Gastroesophageal sphincter (tissue), 3 donors: ENCODE results near the gene LPAR3.

ENCODE experiments used
- EP300 ChIP-seq: sonication (generic); formaldehyde crosslinking; IDR thresholded peaks from one replicate; pipeline ENCODE4 v1.6.1; 2017; ENCODE audit warnings: antibody characterized with exemption, mild to moderate bottlenecking
- POLR2A ChIP-seq, 2 donors: fragments of 450-650 bp; IDR thresholded peaks; one replicate each; pipeline ENCODE4 v1.6.1; 2017; ENCODE audit warnings: antibody characterized with exemption in 2 of 2, mild to moderate bottlenecking in 2 of 2, moderate library complexity in 1 of 2
- POLR2AphosphoS5 ChIP-seq: sonication (generic); formaldehyde crosslinking; IDR thresholded peaks from one replicate; pipeline ENCODE4 v1.6.1; 2017; ENCODE audit warnings: antibody characterized with exemption
- TF ChIP-seq, protein P1 (sequence below), 4 experiments: fragments of 200-600 bp in 2 of 4; fragments of 450-650 bp in 2 of 4; sonication (generic) in 1 of 4; IDR thresholded peaks; one replicate each; pipeline ENCODE4 v1.5.1; 2017 to 2019; ENCODE audit warnings: antibody characterized with exemption in 4 of 4, mild to moderate bottlenecking in 2 of 4, moderate library complexity in 2 of 4

DNA sequence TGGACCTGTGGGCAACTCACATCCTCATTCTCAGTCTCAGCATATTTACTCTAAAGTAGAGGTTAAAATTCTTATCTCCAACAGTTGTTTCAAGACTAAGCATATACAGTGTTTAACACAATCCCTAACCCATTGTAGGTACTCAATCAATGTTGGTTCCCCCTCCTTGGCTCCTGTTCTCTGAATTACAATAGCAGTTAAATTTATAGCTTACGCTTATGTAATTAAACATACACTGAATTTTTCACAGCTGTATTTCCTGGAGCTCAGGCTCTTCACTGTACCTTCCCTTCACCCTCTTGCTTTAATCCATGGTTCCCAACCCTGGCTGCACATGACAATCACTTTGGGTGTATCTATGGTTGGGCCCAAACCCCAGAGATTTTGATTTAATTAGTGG is 89.4 kb downstream of the LPAR3 start:
- TF ChIP-seq POLR2AphosphoS5 (no peak), POLR2A (IDR thresholded peaks at IDR 0.05) (no peak), EP300 (no peak)
- TF ChIP-seq, protein P1, sequence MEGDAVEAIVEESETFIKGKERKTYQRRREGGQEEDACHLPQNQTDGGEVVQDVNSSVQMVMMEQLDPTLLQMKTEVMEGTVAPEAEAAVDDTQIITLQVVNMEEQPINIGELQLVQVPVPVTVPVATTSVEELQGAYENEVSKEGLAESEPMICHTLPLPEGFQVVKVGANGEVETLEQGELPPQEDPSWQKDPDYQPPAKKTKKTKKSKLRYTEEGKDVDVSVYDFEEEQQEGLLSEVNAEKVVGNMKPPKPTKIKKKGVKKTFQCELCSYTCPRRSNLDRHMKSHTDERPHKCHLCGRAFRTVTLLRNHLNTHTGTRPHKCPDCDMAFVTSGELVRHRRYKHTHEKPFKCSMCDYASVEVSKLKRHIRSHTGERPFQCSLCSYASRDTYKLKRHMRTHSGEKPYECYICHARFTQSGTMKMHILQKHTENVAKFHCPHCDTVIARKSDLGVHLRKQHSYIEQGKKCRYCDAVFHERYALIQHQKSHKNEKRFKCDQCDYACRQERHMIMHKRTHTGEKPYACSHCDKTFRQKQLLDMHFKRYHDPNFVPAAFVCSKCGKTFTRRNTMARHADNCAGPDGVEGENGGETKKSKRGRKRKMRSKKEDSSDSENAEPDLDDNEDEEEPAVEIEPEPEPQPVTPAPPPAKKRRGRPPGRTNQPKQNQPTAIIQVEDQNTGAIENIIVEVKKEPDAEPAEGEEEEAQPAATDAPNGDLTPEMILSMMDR (IDR thresholded peaks at IDR 0.05): no peak
